ENCODE data around the gene EBPL.

DNA sequence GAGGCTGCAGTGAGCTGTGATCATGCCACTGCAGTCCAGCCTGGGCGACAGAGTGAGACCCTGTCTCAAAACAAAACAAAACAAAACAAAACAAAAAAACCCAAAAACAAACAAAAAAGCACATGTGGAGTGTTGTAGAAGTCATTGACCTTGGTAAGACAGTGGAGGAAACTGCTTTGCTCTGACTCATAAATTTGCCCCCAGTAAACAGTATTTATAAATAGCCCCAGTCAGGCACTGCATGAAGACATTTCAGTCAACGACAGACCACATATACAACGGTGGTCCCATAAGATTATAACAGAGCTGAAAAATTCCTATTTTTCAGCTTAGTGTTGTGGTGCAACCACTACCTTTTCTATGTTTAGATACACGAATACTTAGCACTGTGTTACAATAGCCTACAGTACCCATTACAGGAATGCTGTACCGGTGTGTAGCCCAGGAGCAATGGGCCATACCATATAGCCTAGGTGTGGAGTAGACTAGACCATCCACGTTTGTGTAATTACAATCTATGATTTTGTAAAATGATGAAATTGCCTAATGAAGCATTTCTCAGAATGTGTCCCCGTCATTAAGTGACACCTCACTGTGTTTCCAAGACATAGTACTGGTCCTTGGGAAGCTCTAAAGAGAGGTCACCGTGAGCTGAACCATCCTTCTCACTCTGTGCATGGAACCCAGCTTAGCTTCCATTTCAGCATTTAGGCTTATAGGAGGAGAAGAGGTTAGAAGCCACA lies 61.9 kb downstream of the EBPL start:
- TF ChIP-seq, protein P1, sequence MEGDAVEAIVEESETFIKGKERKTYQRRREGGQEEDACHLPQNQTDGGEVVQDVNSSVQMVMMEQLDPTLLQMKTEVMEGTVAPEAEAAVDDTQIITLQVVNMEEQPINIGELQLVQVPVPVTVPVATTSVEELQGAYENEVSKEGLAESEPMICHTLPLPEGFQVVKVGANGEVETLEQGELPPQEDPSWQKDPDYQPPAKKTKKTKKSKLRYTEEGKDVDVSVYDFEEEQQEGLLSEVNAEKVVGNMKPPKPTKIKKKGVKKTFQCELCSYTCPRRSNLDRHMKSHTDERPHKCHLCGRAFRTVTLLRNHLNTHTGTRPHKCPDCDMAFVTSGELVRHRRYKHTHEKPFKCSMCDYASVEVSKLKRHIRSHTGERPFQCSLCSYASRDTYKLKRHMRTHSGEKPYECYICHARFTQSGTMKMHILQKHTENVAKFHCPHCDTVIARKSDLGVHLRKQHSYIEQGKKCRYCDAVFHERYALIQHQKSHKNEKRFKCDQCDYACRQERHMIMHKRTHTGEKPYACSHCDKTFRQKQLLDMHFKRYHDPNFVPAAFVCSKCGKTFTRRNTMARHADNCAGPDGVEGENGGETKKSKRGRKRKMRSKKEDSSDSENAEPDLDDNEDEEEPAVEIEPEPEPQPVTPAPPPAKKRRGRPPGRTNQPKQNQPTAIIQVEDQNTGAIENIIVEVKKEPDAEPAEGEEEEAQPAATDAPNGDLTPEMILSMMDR (IDR thresholded peaks at IDR 0.05) = no peak
- no peak for TF ChIP-seq POLR2A (IDR thresholded peaks at IDR 0.05)

Measured in lower leg skin (tissue), 3 donors.